K562 (cell line): ENCODE data around the gene RPRD1B. TPM values are rescaled to one million over a fixed set of nuclear protein-coding genes. Genes with fewer than 3 reads are reported as not detected.

Experiments used
- ATAC-seq: fragments of 200-7000 bp; cut with Tn5 transposase; 3 replicates; pipeline ENCODE4 v1.9.1; 2020; ENCODE audit warnings: moderate library complexity
- BruUV-seq: library from RNA; stranded (reverse); fragments of 400-500 nt; replicated peaks from 2 replicates; lab custom pipeline; 2021; lab: Mats Ljungman, UMichigan
- CTCF ChIA-PET: fragments of 300-600 bp; formaldehyde crosslinking; extraction: SDS; loops from one replicate; lab custom pipeline; 2021; ENCODE audit warnings: low intra/inter-chr PET ratio; lab: Yijun Ruan, JAX
- POLR2A ChIA-PET: fragments of 300-600, 350-650 bp; sonication (Branson Sonifier 250); formaldehyde crosslinking; extraction: SDS; loops from one replicate; lab custom pipeline; 2021; ENCODE audit warnings: antibody characterized with exemption, inconsistent platforms; lab: Yijun Ruan, JAX
- DNase-seq, 4 experiments: peaks; one replicate each; pipeline versions ENCODE4 v3.0.0 to v3.0.0-alpha.2; 2011 to 2018; ENCODE audit warnings: low spot score in 3 of 4, mixed read lengths in 3 of 4; ENCODE audit errors: extremely low read depth in 1 of 4
- FAIRE-seq: peaks from 2 replicates; lab custom pipeline; 2011; peaks lifted over from hg19 to GRCh38; lab: Jason Lieb, UNC
- H2AFZ ChIP-seq: 2 replicates; pipeline ENCODE4 v1.6.0; 2011; ENCODE audit warnings: low read depth, low read length, control low read depth, inconsistent platforms
- H3K27ac ChIP-seq: fragments of 200-600 bp; 3 replicates; pipeline ENCODE4 v1.8.0; 2011; ENCODE audit warnings: low read depth, mild to moderate bottlenecking, control low read depth, inconsistent platforms, low read length, moderate library complexity, mixed read lengths; ENCODE audit errors: extremely low read depth
- H3K27me3 ChIP-seq, 2 experiments: fragments of 300-600 bp in 1 of 2; 2 replicates in 1 of 2; 3 replicates in 1 of 2; pipeline versions ENCODE4 v1.6.0 to v1.8.0; 2011; ENCODE audit warnings: inconsistent platforms in 2 of 2, low read length in 2 of 2, mild to moderate bottlenecking in 1 of 2, mixed read lengths in 1 of 2, moderate library complexity in 1 of 2; ENCODE audit not compliant: control insufficient read depth in 2 of 2, insufficient read depth in 2 of 2
- H3K36me3 ChIP-seq: fragments of 300-600 bp; 3 replicates; pipeline ENCODE4 v1.8.0; 2011; ENCODE audit warnings: mild to moderate bottlenecking, low read length, inconsistent platforms; ENCODE audit not compliant: control insufficient read depth, insufficient read depth
- H3K4me1 ChIP-seq, 2 experiments: fragments of 200-600 bp in 1 of 2; replicated peaks in 1 of 2; 2 replicates in 1 of 2; 3 replicates in 1 of 2; pipeline versions ENCODE4 v1.5.1 to v1.8.0; 2011; ENCODE audit warnings: inconsistent platforms in 2 of 2, low read length in 2 of 2, mild to moderate bottlenecking in 1 of 2, mixed read lengths in 1 of 2, moderate library complexity in 1 of 2; ENCODE audit not compliant: control insufficient read depth in 2 of 2, insufficient read depth in 2 of 2
- H3K4me2 ChIP-seq: 2 replicates; pipeline ENCODE4 v1.6.1; 2011; ENCODE audit warnings: low read length, control low read depth, inconsistent platforms, mixed read lengths; ENCODE audit not compliant: insufficient read depth
- H3K4me3 ChIP-seq: fragments of 200-600 bp; sonication (generic), shearing (Covaris generic); 2 replicates; pipeline ENCODE4 v1.5.1; 2016; ENCODE audit warnings: control low read depth, inconsistent platforms
- H3K79me2 ChIP-seq: fragments of 200-600 bp; 3 replicates; pipeline ENCODE4 v1.8.0; 2011; ENCODE audit warnings: low read length, inconsistent platforms; ENCODE audit not compliant: control insufficient read depth, insufficient read depth
- H3K9ac ChIP-seq, 2 experiments: 2 replicates each; pipeline versions ENCODE4 v1.6.0 to v1.6.1; 2011; ENCODE audit warnings: low read depth in 2 of 2, low read length in 2 of 2, control low read depth in 1 of 2, inconsistent platforms in 1 of 2, mild to moderate bottlenecking in 1 of 2, mixed read lengths in 1 of 2; ENCODE audit not compliant: insufficient read depth in 1 of 2
- H3K9me1 ChIP-seq: one replicate; pipeline ENCODE4 v1.6.0; 2011; ENCODE audit warnings: inconsistent platforms, mild to moderate bottlenecking, low read length, moderate library complexity; ENCODE audit not compliant: control insufficient read depth, insufficient read depth
- H3K9me3 ChIP-seq: replicated peaks from 2 replicates; pipeline ENCODE4 v1.5.1; 2011; ENCODE audit warnings: low read depth, low read length, inconsistent platforms; ENCODE audit not compliant: control insufficient read depth, insufficient read depth
- H4K20me1 ChIP-seq: replicated peaks from 2 replicates; pipeline ENCODE4 v1.6.1; 2011; ENCODE audit warnings: low read length, inconsistent platforms, mixed read lengths; ENCODE audit not compliant: control insufficient read depth, insufficient read depth
- CBX8 ChIP-seq: fragments of 200-600 bp; sonication (generic); IDR thresholded peaks from 2 replicates; pipeline ENCODE4 v1.6.1; 2012; ENCODE audit warnings: borderline replicate concordance, mixed run types, low read depth, mild to moderate bottlenecking, moderate library complexity, mixed read lengths, low read length, control low read depth, inconsistent platforms; ENCODE audit not compliant: poor library complexity, severe bottlenecking; ENCODE audit errors: extremely low read depth
- FOXK1 ChIP-seq: sonication (generic); formaldehyde crosslinking; IDR thresholded peaks from 2 replicates; pipeline ENCODE4 v1.8.0; 2022; ENCODE audit warnings: missing genetic modification reagents, mild to moderate bottlenecking, borderline replicate concordance
- HOXB6 ChIP-seq: fragments of 250-450 bp; sonication (Bioruptor Pico); IDR thresholded peaks from 2 replicates; pipeline ENCODE4 v1.5.1; 2022; ENCODE audit warnings: mild to moderate bottlenecking, borderline replicate concordance
- KLF10 ChIP-seq: fragments of 250-450 bp; sonication (Bioruptor Pico); IDR thresholded peaks from 2 replicates; pipeline ENCODE4 v1.6.1; 2021; ENCODE audit warnings: matching md5 sums
- YY1 ChIP-seq, 3 experiments: IDR thresholded peaks; 2 replicates each; pipeline ENCODE4 v1.6.1; 2011; ENCODE audit warnings: low read length in 2 of 3, mild to moderate bottlenecking in 2 of 3, moderate library complexity in 2 of 3, borderline replicate concordance in 1 of 3, control low read depth in 1 of 3, low read depth in 1 of 3; ENCODE audit not compliant: insufficient read depth in 3 of 3, insufficient replicate concordance in 2 of 3, control insufficient read depth in 1 of 3, insufficient read length in 1 of 3; ENCODE audit errors: extremely low read depth in 1 of 3
- ZFX ChIP-seq: sonication (generic); formaldehyde crosslinking; IDR thresholded peaks from 2 replicates; pipeline ENCODE4 v1.8.0; 2022; ENCODE audit warnings: mild to moderate bottlenecking, missing genetic modification reagents, moderate library complexity
- ZKSCAN1 ChIP-seq: fragments of 150-350 bp; IDR thresholded peaks from 2 replicates; pipeline ENCODE4 v1.6.1; 2016; ENCODE audit warnings: low read depth, low read length
- ZSCAN29 ChIP-seq: fragments of 450-650 bp; IDR thresholded peaks from 2 replicates; pipeline ENCODE4 v1.6.1; 2017
- WGBS: fragments of 100-300 bp; shearing (Covaris generic); methylation state at CpG from one replicate; pipeline ENCODE4 v1.1.6; 2016; ENCODE audit warnings: low coverage, mixed read lengths; ENCODE audit not compliant: insufficient coverage; ENCODE audit errors: missing lambda C conversion rate; 5-methylcytosine and 5-hydroxymethylcytosine counted together
- in situ Hi-C: fragments of 300-500 bp; cut with MboI; formaldehyde crosslinking; loops from 4 replicates; pipeline ENCODE4 v1.15.0; 2018; ENCODE audit warnings: inconsistent platforms, mixed read lengths
- intact Hi-C: fragments of 100-400 bp; cut with micrococcal nuclease; formaldehyde crosslinking; loops from 2 replicates; pipeline ENCODE4 v1.14.2; 2022
- polyA plus RNA-seq, 8 experiments: library from polyadenylated mRNA; depleted of rRNA in 4 of 8; stranded (reverse) in 5 of 8; unstranded in 3 of 8; fragments of >200 nt; fragmentation: Nextera tagmentation in 2 of 8; fragmentation: Illumina TruSeq in 1 of 8; extraction: Ambion mirVana in 2 of 8; extraction: Trizol in 1 of 8; gene quantifications; 2 replicates each; pipeline versions ENCODE4 v1.2.1 to v1.2.3, GENCODE V29; 2011 to 2014; ENCODE audit warnings: inconsistent platforms in 1 of 8, missing spikeins in 1 of 8
- total RNA-seq, 7 experiments: library from RNA; depleted of rRNA in 6 of 7; stranded (reverse); fragments of >200 nt in 6 of 7; fragmentation: Illumina TruSeq in 2 of 7; extraction: Trizol in 2 of 7; gene quantifications; 2 replicates each; pipeline versions ENCODE4 v1.2.1 to v1.2.3, GENCODE V29; 2011 to 2021; ENCODE audit warnings: low replicate concordance in 1 of 7

Gene RPRD1B
- total and polyA plus RNA-seq, 9 of the 15 experiments (the other 6 are each of a cell fraction or from before 2014, with no cell fraction given), result 5.5 to 43.0 (median 24.4) TPM

DNA sequence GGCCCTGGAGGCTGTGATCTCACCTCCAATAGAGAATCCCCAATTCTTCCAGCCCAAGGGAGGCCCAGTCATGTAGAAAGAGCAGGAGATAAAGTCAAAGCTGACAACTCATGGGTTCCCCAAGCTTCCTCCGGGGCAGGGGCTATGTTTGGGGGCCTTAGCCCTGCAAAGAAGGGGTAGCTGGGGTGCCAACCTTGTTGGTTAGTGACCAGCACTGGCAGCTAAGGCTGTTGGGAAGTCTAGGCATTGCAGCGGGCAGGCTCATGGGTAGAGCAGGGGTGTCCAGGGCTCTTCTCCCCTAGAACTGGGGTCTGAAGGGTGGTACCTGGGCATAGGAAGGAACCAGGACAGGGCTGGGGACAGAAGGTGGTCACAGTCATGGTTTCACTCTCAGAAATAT lies 95.1 kb downstream of the RPRD1B start (continued):
- TF ChIP-seq CBX8, result no peak

DNA sequence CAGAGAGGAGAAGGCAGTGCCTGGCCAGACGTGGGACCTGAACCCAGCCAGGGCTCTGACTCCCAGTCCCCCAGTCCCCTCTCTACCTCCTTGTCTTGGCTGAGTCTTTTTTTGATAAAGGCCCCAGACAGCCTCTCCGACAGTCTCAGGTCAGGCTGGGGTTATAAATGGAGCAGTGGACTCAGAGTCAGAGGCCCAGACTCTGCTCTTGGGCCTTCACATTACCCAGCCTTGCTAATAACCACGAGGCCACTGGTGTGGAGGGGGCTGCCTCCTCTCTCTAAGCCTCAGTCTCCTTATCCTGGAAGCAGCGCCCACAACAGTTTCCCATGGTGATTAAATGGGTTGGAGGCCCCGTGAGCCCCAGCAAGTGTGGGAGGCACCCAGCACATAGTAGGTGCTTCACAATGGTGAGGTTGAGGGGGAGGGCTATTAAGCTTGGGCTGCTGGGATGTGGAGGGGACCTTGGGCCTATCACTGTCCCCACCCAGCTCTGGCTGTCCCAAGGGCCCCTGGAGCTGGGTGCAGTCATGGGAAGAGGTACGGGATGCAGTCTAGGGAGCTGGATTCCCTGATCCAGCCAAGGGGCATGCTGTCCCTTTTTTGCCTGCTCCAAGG lies 95.8 kb downstream of the RPRD1B start:
- ChIA-PET CTCF (no interaction called here), POLR2A (interaction anchor here (0.6 to 3.4 kb wide), 6 partner anchors 8 to 622 kb away, joined by 3 to 14 read pairs (median 4); no protein-coding TSS in a partner anchor)
- Histone ChIP-seq H3K9me3 (no peaks in the 10 kb centered on the region), H3K9ac (peak overlapping the region; percentile 22 to 63; a peak in 3 of 4 replicates), H3K27me3 (no peaks in the 10 kb centered on the region), H3K4me1 (peaks cover 41 to 42% of the 10 kb centered on the region in 2 experiments), H3K27ac (no peak overlapping the region), H2AFZ (no peak overlapping the region), H3K79me2 (no peaks in the 10 kb centered on the region), H3K4me2 (no peak overlapping the region), H3K36me3 (peaks cover 34% of the 10 kb centered on the region; the same call in 2 of the 3 replicates), H3K9me1 (no peaks in the 10 kb centered on the region), H4K20me1 (no peaks in the 10 kb centered on the region), H3K4me3 (no peak overlapping the region)
- TF ChIP-seq KLF10 (no peak), ZFX (CRISPR knock-in tag) (0 out of 2 replicates have a peak, but pooled peaks have one; percentile 8), ZSCAN29 (no peak), FOXK1 (CRISPR knock-in tag) (no peak), YY1 (IDR thresholded peaks at IDR 0.05; ENCODE audit: borderline replicate concordance in 1 of 3, control insufficient read depth in 1 of 3, extremely low read depth in 1 of 3, insufficient read depth in 3 of 3, insufficient read length in 1 of 3, insufficient replicate concordance in 2 of 3, low read depth in 1 of 3, low read length in 2 of 3) (no peak), HOXB6 (no peak), ZKSCAN1 (peak; percentile 98)
- DNase-seq (no peak), FAIRE-seq (no peak), ATAC-seq (peak; percentile 11; the same call in 2 of the 3 replicates)
- in situ Hi-C loops (no loop called here), intact Hi-C loops (no loop called here)
- no TSS peak for BruUV-seq
- 50% methylated on average over 5 of the region's 6 CpGs for WGBS
